ENCODE measurements around the gene LMAN1L.

LMAN1L gene

GRCh38 chr15:74794248-74794969 is 18.2 kb upstream of the LMAN1L start:
- no peak for DNase-seq (ENCODE audit: low read depth)

DNA sequence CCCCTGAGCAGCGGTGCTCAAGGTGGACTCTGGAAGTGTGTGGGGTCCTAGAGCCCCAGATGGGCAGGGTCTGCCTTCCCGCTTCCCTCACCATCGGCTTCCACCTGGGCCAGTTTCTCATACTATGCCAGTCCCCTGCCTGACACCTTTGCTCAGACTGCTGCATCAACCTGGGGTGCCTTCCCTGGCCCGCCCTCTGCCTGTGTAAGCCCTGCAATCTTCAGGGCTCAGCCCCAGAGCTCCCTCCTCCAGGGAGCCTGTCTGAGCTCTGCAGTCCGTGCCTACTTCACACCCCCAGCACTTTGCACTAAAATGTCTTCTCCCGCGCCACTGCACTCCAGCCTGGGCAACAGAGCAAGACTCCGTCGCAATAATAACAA is 17.7 kb upstream of the LMAN1L start:
- no peak for DNase-seq (ENCODE audit: low read depth)

- no peak for DNase-seq (ENCODE audit: low read depth)
Measured at GRCh38 chr15:74795966-74796625, 16.5 kb upstream of the LMAN1L start.

DNA sequence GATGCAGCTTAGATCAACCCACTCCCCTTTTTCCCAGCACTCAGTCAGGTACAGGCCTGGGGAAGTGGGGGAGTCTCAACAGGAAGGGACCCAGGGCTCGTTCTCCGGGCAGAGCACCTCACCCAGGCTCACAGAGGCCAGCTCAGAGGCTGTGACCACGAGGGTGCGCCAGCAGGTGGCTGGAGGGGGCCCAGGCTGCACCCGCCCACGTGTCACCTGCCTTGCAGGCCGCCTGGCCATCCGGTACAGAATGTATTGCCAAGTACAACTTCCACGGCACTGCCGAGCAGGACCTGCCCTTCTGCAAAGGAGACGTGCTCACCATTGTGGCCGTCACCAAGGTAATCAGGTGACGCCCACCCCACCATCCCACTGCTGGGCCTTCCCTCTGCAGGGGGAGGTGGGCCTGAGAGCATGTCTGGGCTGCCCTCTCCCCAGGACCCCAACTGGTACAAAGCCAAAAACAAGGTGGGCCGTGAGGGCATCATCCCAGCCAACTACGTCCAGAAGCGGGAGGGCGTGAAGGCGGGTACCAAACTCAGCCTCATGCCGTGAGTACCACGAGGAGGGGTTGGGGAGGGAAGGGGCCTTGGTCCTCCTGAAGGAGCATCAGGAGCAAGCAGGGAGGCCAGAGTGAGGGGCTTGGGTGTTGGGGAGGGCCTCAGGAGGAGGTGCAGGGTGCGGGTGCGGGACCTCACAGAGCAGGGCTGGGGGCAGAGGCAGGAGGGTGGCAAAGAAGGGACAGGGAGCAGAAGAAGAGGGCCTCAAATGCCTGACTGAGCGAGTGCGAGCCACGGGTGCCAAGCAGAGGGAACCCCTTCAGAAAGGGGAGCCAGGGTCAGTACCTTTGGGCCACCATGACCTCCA is 14.0 kb upstream of the LMAN1L start:
- no peak for DNase-seq (ENCODE audit: low read depth)

DNA sequence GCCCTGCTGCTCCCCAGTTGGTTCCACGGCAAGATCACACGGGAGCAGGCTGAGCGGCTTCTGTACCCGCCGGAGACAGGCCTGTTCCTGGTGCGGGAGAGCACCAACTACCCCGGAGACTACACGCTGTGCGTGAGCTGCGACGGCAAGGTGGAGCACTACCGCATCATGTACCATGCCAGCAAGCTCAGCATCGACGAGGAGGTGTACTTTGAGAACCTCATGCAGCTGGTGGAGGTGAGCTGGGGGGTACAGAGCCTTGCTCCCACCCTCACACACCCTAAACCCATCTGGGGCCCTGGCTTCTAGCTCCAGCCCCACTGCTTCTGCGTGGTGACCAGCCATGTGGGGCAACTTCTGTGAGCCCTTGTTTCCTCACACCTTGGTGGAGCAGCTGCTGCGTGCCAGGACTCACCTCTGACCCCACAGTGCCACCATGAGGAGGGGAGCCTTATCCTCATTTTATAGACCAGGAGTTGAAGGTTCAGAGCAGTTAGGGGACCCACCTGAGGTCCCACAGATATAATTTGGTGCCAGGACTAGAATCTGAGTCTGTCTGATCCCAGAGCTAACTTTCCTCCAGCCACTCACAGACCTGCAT is 13.3 kb upstream of the LMAN1L start:
- DNase-seq (ENCODE audit: low read depth), result no peak

DNA sequence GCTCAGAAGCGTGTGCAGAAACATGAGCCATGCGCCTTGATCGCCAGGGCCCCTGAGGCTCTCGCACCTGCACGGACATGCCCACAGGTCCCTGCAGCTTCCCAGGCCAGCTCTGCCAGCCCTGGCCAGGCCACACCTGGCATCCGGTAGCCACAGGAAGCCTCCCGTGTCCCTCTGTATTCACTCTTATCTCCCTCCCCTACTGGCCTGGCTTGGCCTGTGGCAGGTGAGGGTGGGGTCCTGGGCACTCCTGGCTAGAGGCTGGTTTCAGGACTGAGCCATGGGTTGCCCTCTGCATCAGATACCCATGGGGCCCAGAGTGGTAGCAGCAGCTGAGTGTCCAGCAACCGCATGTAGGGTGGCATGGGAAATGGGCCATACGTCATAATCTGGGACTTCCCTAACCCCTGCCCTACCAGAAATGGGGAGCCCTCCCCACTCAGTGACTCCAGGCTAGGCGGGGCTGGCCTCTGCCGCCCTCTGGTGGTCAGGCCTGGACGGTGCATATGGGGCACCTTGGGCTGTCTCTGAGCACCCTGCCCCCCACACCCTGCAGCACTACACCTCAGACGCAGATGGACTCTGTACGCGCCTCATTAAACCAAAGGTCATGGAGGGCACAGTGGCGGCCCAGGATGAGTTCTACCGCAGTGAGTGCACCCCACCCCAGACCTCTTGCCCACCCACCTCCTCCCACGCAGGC is 12.6 kb upstream of the LMAN1L start:
- DNase-seq (ENCODE audit: low read depth), result peak; percentile 72

GRCh38 chr15:74800559-74801094 is 12.0 kb upstream of the LMAN1L start:
- DNase-seq (ENCODE audit: low read depth), result no peak

DNA sequence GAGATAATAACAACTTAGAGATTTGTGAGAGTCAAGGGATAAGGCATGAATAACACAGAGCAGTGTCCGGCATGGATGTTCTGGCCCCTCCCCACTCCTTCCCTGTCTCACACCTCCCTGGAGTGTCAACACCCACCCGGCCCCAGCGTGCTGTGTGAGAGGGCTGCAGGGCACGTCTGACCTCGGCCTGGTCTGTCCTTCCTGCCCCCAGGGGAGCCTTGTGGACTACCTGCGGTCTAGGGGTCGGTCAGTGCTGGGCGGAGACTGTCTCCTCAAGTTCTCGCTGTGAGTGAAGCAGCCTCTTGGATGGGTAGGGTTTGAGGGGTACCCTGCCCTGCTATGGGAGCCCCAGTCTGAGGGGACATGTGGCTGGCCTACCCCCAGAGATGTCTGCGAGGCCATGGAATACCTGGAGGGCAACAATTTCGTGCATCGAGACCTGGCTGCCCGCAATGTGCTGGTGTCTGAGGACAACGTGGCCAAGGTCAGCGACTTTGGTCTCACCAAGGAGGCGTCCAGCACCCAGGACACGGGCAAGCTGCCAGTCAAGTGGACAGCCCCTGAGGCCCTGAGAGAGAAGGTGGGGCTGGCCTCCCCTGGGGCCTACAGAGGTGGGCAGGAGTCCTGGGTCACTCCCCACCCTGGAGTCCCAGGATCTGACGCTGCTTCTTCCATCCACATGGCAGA is 11.2 kb upstream of the LMAN1L start:
- DNase-seq (ENCODE audit: low read depth), result no peak

DNA sequence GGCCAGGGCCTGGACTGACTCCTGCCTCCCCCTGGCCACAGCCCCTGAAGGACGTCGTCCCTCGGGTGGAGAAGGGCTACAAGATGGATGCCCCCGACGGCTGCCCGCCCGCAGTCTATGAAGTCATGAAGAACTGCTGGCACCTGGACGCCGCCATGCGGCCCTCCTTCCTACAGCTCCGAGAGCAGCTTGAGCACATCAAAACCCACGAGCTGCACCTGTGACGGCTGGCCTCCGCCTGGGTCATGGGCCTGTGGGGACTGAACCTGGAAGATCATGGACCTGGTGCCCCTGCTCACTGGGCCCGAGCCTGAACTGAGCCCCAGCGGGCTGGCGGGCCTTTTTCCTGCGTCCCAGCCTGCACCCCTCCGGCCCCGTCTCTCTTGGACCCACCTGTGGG is 10.3 kb upstream of the LMAN1L start:
- no peak for DNase-seq (ENCODE audit: low read depth)

- no peak for DNase-seq (ENCODE audit: low read depth)
Measured at GRCh38 chr15:74802862-74803447, 9.7 kb upstream of the LMAN1L start.

GRCh38 chr15:74804935-74805334 is 7.7 kb upstream of the LMAN1L start:
- no peak for DNase-seq (ENCODE audit: low read depth)

DNA sequence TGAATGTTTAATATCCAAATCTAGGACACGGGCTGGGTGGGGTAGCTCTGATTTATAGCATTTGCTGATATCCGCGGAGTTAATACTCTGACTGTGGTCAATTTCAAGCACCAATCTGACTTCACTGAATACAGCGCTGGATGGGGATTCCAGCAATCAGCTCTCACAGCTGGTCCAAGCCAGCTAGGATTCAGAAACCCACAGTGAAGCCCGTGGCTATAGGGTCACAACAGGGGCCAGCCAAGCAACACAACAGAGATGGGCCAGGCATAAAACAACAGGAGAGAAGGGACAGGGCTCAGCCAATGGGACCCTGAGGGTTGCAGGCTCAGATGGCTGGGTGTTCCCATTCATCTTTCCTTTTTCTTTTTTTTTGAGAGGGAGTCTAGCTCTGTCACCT is 5.4 kb upstream of the LMAN1L start:
- DNase-seq (ENCODE audit: low read depth), result no peak

DNA sequence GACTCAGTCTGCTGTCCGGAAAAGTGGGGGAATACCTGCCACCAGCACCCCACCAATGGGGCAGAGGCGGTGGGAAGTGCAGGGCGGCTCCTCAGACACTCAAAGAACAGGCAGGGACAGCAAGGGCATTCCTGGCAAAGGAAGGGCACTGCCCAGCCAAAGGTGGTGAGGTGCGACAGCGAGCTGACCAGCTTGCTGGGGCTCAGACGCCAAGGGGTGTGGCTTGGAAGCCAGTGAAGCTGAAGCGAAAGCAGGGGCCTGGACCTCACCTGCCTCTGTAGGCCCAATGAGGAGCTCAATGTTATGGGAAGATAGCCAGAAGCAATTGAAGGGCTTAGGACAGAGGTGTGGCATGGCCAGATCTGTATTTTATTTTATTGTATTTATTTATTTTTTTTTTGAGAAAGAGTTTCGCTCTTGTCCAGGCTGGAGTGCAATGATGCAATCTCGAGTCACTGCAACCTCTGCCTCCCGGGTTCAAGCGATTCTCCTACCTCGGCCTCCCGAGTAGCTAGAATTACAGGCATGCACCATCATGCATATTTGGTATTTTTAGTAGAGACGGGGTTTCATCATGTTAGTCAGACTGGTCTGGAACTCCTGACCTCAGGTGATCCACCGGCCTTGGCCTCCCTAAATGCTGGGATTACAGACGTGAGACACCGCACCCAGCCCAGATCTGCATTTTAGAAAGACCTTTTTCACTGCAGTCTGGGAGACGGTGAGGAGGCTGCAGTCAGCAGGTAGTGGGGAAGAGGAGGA is 4.4 kb upstream of the LMAN1L start:
- no peak for DNase-seq (ENCODE audit: low read depth)

DNA sequence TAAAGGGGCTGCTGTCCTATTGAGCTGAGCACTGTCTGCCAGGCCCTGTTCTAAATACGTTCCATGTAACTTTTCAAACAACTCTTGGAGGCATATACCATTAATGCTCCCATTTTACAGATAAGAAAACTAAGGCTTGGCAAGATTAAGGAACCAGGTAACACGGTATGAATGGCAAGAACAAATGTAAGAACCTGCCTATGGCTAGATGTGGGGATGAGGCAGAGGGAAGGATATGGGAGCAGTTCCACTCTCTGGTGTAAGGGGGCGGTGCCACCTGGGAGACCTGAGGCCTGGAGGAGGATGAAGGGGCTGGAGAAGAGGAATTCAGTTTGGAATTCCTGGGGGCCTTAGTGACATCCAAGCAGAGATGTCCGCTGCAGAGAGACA is 3.8 kb upstream of the LMAN1L start:
- no peak for DNase-seq (ENCODE audit: low read depth)

GRCh38 chr15:74809242-74809641 is 3.4 kb upstream of the LMAN1L start:
- no peak for DNase-seq (ENCODE audit: low read depth)

- no peak for DNase-seq (ENCODE audit: low read depth)
Measured at GRCh38 chr15:74809956-74810355, 2.7 kb upstream of the LMAN1L start.

DNA sequence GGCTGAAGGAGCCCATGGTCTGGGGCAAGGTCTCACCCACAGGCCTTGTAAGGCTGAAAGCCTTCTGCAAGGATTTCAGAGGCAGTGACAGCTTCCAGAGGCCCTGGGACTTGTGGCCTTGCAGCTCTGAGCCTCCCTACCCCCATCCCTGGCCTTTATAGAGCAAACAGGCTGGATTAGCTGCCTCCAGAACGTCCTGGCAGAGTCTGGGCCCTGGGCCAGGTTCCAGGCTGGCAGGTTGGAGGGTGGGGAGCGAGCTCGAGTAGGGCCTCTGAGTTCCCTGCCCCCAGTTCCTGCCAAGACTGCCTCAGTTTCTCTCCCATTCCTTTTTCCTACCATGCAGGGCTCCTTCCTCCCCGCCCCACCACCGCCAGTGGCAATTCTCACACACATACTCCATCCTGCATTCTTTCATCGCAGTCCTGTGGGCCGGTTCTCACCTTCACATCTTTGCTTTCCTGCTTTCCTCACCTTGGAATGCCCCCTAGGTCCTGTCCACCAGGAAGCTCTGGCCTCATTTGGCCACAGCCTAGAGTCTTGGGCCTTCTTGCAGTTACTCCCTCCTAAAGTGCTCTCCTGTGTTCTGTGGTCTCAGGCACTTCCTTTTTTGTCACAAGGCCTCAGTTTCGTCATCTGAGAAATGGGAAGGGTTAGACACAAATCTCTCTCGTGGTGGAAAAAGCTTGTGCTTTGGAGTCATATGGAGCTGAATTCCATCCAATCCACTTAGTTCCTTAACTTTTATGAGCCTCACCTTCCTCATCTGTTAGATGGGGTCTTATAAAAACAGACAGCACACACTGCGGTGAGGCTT is 2.7 kb downstream of the LMAN1L start:
- no peak for DNase-seq (ENCODE audit: low read depth)

DNA sequence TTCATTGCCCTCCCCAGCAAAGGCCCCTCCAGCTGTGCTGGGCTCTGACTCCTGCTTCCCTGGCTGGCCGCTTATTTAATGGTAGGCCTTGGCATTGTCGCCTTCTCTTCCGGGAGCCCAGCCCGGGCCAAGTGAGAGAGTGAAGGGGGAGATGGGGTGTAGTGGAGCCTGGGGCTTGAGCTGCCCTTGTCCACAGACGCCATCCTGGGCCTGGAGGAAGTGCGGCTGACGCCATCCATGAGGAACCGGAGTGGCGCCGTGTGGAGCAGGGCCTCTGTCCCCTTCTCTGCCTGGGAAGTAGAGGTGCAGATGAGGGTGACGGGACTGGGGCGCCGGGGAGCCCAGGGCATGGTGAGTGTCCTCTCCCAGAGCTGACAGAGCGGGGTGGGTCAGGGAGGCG is 3.3 kb downstream of the LMAN1L start:
- no peak for DNase-seq (ENCODE audit: low read depth)

Measured in stimulated activated CD8-positive, alpha-beta memory T cell treated with anti-CD3 and anti-CD28 coated beads, Interleukin-12 subunit alpha, Interleukin-12 subunit beta, amount 100 ng/mL, for 4 hours (primary cell).